ENCODE data around the gene HES6.

Gene HES6

GRCh38 chr2:238239863-238240756 is at the start of gene HES6:
HES6 (minus strand) TSS chr2:238240038; CDS start chr2:238239905, 133 bp downstream.
- DNase-seq (ENCODE audit: low read depth in 2 of 2), result peak; percentile 46 to 69

- no peak for DNase-seq (ENCODE audit: low read depth in 2 of 2)
Observed at GRCh38 chr2:238289574-238289973, 49.7 kb upstream of the HES6 start.

GRCh38 chr2:238288650-238289573 is 49.1 kb upstream of the HES6 start:
- DNase-seq (ENCODE audit: low read depth in 2 of 2), result peak; percentile 96 to 97

- DNase-seq (ENCODE audit: low read depth in 2 of 2), result no peak
Observed at GRCh38 chr2:238287737-238288649, 48.2 kb upstream of the HES6 start, which contains the start of gene PER2. PER2 (minus strand) TSS chr2:238288610; CDS start chr2:238277936, 10,674 bp downstream.

GRCh38 chr2:238286987-238287736 is 47.3 kb upstream of the HES6 start:
- DNase-seq (ENCODE audit: low read depth in 2 of 2), result peak in 1 of 2 donors; percentile 33

- DNase-seq (ENCODE audit: low read depth in 2 of 2), result no peak
Observed at GRCh38 chr2:238286551-238286950, 46.7 kb upstream of the HES6 start.

GRCh38 chr2:238286095-238286494 is 46.3 kb upstream of the HES6 start:
- DNase-seq (ENCODE audit: low read depth in 2 of 2), result no peak

GRCh38 chr2:238285653-238286082 is 45.8 kb upstream of the HES6 start:
- no peak for DNase-seq (ENCODE audit: low read depth in 2 of 2)

GRCh38 chr2:238284802-238285515 is 45.1 kb upstream of the HES6 start:
- DNase-seq (ENCODE audit: low read depth in 2 of 2), result no peak

GRCh38 chr2:238282861-238283738 is 43.3 kb upstream of the HES6 start:
- no peak for DNase-seq (ENCODE audit: low read depth in 2 of 2)

- no peak for DNase-seq (ENCODE audit: low read depth in 2 of 2)
Observed at GRCh38 chr2:238281826-238282480, 42.1 kb upstream of the HES6 start.

GRCh38 chr2:238280083-238280825 is 40.4 kb upstream of the HES6 start:
- no peak for DNase-seq (ENCODE audit: low read depth in 2 of 2)

- DNase-seq (ENCODE audit: low read depth in 2 of 2), result no peak
Observed at GRCh38 chr2:238279324-238279682, 39.5 kb upstream of the HES6 start.

- no peak for DNase-seq (ENCODE audit: low read depth in 2 of 2)
Observed at GRCh38 chr2:238278626-238279323, 38.9 kb upstream of the HES6 start.

GRCh38 chr2:238277695-238278094 is 37.9 kb upstream of the HES6 start:
- DNase-seq (ENCODE audit: low read depth in 2 of 2), result no peak

- DNase-seq (ENCODE audit: low read depth in 2 of 2), result no peak
Observed at GRCh38 chr2:238274152-238274865, 34.5 kb upstream of the HES6 start.
